ENCODE results near the gene SGPP2.

The SGPP2 gene

GRCh38 chr2:222442665-222443064, 18.3 kb downstream of the SGPP2 start:
- TF ChIP-seq CTCF (IDR thresholded peaks at IDR 0.05) = no peak

GRCh38 chr2:222445227-222445626, 20.9 kb downstream of the SGPP2 start:
- TF ChIP-seq CTCF (IDR thresholded peaks at IDR 0.05) = no peak

- no peak for TF ChIP-seq CTCF (IDR thresholded peaks at IDR 0.05)
Observed at GRCh38 chr2:222447131-222447530, 22.8 kb downstream of the SGPP2 start.

GRCh38 chr2:222448748-222449181, 24.4 kb downstream of the SGPP2 start:
- TF ChIP-seq CTCF (IDR thresholded peaks at IDR 0.05) = no peak

- no peak for TF ChIP-seq CTCF (IDR thresholded peaks at IDR 0.05)
Observed at GRCh38 chr2:222450021-222450420, 25.7 kb downstream of the SGPP2 start.

GRCh38 chr2:222451224-222451674, 26.9 kb downstream of the SGPP2 start:
- no peak for TF ChIP-seq CTCF (IDR thresholded peaks at IDR 0.05)

- TF ChIP-seq CTCF (IDR thresholded peaks at IDR 0.05) = no peak
Observed at GRCh38 chr2:222452422-222452950, 28.1 kb downstream of the SGPP2 start.

Measured in LNCAP (cell line).